NCI-H2107 (cell line): ENCODE data around the gene DEFB131B.
"Not testable (repeated sequence)": the region's sequence is repeated elsewhere in the genome, so short reads cannot be mapped to it uniquely, and the experiment has no call there.

Source experiments
- DNase-seq: peaks from one replicate; lab custom pipeline; 2025; lab: John Stamatoyannopoulos, UW

Gene DEFB131B

GRCh38 chr11:71878059-71878458 is at the start of gene DEFB131B:
DEFB131B (plus strand) TSS chr11:71878453; CDS start chr11:71878453, 0 bp downstream.
- not testable (repeated sequence) for DNase-seq

- not testable (repeated sequence) for DNase-seq
These were observed 49.0 kb upstream of the DEFB131B start for GRCh38 chr11:71829247-71829646.

- not testable (repeated sequence) for DNase-seq
These were observed 48.6 kb upstream of the DEFB131B start for GRCh38 chr11:71829686-71830085.

DNA sequence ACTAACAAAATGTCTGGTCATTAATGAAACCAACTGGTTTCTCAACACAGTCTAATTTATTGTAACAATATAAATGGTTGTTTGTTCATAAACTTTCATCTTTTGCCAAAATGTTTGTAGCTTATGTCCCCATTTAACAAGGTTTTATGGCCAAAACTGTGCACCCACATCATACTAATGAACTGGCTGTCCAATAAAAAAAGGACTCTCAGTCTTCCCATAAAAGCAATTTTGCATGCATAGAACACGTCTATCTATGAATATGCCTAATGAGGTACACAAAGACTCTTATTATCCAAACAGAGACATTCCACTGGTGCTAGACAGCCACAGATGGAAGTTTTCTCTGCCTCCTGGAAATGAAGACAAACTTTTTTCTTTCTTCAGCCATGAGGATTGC is 45.4 kb upstream of the DEFB131B start, which contains the start of gene DEFB108B:
DEFB108B (plus strand) TSS at position 390 of the 400 bp plus-strand sequence; CDS start at position 390, 0 bp downstream.
- DNase-seq = not testable (repeated sequence)

GRCh38 chr11:71842720-71843119 is 35.5 kb upstream of the DEFB131B start:
- DNase-seq = not testable (repeated sequence)

GRCh38 chr11:71843355-71843754 is 34.9 kb upstream of the DEFB131B start:
- DNase-seq = not testable (repeated sequence)

GRCh38 chr11:71843858-71844257 is 34.4 kb upstream of the DEFB131B start:
- DNase-seq = no peak

GRCh38 chr11:71853895-71854294 is 24.4 kb upstream of the DEFB131B start:
- not testable (repeated sequence) for DNase-seq

- not testable (repeated sequence) for DNase-seq
These were observed 22.4 kb upstream of the DEFB131B start for GRCh38 chr11:71855880-71856279.

GRCh38 chr11:71860835-71861234 is 17.4 kb upstream of the DEFB131B start:
- DNase-seq = not testable (repeated sequence)

DNA sequence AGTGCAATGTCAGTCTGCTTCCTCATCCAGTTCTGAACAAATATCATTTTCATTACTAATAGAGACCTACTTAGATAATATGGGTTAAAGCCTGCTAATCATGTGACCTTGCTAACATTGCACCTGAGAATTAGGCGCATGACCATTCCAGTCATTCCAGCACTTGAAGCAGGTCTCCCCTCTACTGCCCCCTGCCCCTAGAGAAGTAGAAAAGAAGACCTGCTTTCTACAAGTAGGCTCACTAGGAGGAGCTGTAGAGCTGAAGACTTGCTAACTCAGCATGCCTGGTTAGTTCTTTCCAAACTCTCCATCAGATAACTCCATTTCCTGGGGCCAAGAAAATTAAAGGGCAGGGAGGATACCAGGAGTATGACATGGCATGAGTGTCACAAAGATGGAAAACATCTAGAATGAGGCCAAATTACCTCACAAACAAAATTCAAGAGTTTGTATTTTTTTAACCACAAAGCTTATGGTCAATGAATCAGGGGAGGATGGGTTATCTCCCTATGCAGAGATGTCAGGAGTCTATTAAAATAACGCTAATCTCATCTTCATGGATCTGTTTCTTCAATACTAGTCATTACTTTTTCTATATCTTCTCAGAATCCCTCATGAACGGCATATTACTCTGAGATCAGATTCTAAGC is 14.2 kb upstream of the DEFB131B start:
- not testable (repeated sequence) for DNase-seq

DNA sequence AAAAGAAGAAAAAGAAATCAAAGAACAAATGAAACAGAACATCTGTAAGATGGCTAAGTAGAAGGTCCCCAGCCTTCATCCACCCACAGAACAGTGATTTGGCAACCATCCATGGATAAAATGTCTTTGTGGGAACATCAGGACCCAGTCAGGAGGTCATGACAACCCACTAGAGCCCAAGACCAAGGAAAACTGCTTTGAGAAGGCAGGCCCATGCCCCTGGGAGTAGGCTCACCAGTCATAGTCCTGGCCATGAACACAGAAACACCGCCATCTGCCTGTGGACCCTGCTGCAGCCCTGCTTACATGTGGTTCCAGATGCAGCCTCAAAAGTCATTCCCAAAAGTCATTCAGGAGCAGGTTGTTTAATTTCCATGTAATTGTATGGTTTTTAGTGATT is 11.0 kb upstream of the DEFB131B start:
- not testable (repeated sequence) for DNase-seq

GRCh38 chr11:71869931-71870330 is 8.3 kb upstream of the DEFB131B start:
- not testable (repeated sequence) for DNase-seq

- not testable (repeated sequence) for DNase-seq
These were observed 7.6 kb upstream of the DEFB131B start for GRCh38 chr11:71870661-71871060.

DNA sequence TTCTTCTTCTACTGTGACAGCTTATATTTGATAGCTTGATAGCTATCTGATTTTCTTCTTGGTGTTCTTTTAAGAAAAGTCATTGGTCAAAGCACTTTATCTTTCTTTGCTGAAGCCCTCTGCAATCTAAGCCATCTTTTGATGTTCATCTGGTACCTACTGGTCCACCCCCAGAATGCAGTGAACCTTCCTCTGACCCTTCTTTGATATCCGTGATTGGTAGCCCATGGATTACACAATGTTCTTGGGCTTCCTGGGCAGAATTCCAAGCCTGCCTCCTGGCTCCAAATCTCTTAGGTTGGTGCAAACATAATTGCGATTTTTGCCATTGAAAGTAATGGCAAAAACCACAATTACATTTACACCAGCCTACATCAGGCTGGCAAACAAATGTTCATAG is 2.0 kb upstream of the DEFB131B start:
- DNase-seq = not testable (repeated sequence)

GRCh38 chr11:71885806-71886205 is 7.6 kb downstream of the DEFB131B start:
- not testable (repeated sequence) for DNase-seq

- not testable (repeated sequence) for DNase-seq
These were observed 10.2 kb downstream of the DEFB131B start for GRCh38 chr11:71888335-71889010.

DNA sequence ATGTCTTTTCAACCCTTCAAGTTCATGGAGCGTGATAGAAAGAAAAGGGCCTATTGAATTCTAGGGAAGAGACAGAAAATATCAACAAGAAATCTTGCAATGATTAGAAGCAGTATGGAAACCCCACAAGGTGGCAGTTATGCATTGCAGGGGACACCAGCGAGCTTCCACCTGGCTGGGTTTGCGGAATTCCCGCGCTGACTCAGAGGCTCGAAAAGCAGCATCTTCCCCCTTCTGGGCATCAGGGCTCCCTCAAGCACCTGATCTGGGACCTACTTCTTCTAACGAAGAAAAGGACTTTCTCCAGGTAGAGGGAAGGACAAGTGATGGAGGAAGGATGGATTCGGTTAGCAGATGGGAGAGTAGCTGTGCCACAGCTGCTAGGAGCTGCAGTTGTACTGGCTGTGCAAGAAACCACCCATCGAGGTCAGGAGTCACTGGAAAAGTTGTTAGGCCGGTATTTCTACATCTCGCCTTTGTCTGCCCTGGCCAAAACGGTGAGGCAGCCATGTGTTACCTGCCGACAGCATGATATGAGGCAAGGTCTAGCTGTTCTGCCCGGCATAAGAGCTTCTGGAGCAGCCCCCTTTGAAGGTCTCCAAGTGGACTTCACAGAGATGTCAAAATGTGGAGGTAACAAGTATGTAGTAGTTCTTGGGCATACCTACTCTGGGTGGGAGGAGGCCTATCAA is 11.1 kb downstream of the DEFB131B start:
- DNase-seq = not testable (repeated sequence)

DNA sequence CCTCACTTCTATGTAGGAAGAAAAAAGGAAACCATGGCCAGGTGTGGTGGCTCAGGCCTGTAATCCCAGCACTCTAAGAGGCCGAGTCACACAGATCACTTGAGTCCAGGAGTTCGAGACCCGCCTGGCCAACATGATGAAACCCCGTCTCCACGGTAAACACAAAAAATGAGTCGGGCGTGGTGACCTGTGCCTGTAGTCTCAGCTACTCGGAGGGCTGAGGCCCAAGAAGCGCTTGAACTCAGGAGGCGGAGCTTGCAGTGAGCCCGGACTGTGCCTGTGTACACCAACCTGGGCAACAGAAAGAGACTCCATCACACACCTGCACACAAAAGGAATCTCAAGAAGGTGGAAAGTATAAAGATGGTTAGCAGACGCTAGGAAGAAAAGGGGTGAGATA is 17.7 kb downstream of the DEFB131B start:
- DNase-seq = no peak

GRCh38 chr11:71901137-71901536 is 22.9 kb downstream of the DEFB131B start:
- not testable (repeated sequence) for DNase-seq

- no peak for DNase-seq
These were observed 30.0 kb downstream of the DEFB131B start for GRCh38 chr11:71908218-71908617.

DNA sequence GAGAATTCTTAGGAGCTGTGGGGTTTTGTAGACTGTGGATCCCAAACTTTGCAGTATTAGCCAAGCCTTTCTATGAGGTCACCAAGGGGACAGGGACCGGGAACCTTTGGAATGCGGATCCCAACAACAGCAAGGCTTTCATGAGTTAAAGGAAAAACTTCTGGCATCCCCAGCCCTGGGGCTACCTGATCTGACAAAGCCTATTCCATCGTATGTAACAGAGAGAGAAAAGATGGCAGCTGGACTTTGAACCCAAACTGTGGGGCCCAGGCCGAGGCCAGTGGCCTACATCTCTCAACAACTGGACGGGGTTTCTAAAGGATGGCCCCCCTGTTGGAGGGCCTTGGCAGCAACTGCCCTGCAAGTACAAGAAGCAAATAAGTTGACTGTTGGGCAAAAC is 32.5 kb downstream of the DEFB131B start:
- DNase-seq = not testable (repeated sequence)
